Smooth muscle cell of the brain vasculature (primary cell): Measurements from ENCODE around the gene PIGC.
A peak's percentile ranks its signal among the peaks of the same experiment; 100 is the strongest.

Experiments used
- DNase-seq: peaks from one replicate; pipeline ENCODE4 v3.0.0-alpha.2; 2012; ENCODE audit warnings: low read depth, low spot score

PIGC gene

DNA sequence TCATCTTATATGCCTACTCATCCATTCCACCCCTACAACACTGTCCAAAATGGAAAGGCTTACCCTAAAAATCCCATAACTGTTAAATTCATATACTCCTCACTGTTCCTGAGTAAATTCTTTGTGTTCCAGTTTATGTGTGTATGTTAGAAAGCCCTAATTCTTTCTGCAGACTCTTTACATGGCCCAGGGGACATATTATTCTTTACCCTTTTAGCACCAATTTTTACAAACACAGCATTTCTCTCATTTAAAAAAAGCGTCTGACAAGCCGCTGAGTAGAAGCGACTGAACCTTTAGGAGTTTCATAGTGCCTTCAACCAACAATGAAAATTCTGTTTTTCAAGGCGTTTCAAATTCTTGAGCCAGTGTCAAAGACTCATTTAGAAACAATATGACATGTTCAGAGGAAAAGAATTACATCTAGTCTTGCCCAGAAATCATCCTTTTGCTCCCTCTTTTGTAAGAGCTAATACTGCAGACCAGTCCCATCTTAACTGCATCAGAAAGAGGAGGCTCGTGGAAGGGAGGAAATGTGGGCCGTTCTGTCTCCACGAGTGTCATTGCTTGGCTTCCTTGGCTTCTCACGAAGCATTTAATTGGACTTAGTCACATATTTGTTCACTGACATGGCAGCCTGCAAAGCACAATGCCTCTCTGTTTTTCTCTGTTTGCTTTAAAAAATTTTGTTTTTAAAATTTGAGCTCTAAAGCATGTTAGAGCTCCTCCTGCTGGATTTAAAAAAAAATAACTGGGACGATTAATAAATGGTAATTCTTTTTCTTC, 44.7 kb downstream of the PIGC start:
- DNase-seq = peak; percentile 56

DNA sequence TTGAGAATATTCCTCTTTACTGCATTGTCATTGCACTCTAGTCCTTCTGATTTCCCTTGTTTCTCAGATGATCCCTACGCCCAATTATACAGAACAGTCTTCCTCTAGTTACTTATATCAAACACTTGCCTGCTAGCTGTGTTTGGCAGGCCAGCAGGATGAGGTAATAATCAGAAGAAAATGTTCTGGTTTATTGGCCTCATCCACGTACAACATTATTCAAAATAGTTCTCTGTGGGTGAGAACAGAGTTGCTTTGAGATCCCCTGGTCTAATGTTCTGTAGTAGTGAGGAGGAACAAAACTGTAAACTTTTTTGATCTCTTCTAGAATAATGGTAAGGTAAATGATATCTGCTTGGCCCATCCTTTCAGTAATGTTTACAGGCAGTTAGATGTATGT, 45.7 kb downstream of the PIGC start:
- no peak for DNase-seq

DNA sequence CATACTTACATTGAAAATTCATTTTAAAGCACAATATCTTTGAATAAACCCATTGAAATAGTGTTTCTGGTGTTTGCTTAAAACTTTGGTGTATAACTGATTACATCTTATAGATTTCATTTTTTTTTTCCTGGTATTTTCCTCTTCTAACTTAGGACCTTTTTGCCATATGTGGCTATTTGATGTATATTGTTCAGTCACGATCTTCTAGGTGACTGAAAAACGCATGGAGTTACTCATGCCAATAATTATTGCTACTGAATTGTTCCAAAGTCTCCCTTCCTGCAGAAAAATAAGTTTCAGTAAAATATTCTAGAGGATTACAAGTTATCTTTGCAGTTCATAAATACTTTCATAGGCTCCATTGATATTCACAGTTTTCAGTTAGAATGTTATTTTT, 46.2 kb downstream of the PIGC start:
- no peak for DNase-seq

DNA sequence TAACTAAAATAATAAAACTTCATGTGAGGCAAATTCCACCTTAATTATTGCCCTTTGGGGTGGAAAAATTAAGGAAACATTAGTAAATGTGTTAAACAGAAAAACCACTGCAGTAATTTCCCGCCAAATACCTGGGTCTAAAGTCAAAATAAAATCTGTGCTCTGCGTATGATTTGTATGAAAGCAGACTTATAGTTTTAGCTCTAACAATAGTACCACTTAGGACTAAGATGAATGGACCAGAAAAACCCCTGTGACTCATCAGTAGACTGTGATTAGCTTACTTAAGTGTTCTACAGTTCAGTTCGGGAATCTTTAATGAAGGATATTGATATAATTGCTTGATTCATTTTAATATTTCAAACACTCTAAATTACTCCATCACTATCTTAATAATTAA, 46.6 kb downstream of the PIGC start:
- no peak for DNase-seq

DNA sequence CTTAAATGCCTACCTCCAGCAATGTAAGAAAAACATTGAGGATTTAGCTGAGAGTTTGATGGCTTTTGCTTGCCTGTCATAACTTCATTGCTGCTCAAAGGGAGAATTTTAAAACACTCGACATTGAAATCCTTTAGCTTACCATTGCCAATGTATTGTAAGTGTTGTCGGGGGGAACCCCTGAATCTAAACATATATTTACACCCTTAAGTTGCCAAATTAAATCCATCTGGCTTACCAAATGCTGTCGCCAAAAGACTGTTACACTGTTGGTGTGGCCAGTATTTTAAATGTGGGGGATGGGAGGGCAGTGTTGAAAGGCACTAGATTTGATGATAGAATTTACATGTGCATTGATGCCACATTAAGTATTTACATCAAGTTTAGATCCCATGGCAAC, 48.3 kb downstream of the PIGC start:
- DNase-seq = no peak

DNA sequence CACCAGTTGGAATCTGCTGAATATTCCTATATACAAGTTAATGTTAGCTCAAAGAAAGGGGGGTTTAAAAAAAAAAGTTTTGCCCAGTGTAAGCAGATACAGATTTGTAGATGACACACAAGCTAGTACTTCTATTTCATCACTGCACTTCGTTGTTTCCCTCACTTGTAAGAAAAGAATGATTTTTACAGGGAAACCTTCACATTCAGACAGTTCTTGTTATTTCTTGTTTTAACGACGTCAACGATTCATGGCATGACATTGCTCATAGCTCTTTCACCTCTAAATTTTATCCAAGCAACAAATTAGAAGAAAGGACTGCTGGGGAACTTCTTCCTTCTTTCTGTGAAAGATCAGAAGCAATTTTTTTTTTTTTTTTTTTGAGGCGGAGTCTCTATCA, 49.1 kb downstream of the PIGC start:
- no peak for DNase-seq

DNA sequence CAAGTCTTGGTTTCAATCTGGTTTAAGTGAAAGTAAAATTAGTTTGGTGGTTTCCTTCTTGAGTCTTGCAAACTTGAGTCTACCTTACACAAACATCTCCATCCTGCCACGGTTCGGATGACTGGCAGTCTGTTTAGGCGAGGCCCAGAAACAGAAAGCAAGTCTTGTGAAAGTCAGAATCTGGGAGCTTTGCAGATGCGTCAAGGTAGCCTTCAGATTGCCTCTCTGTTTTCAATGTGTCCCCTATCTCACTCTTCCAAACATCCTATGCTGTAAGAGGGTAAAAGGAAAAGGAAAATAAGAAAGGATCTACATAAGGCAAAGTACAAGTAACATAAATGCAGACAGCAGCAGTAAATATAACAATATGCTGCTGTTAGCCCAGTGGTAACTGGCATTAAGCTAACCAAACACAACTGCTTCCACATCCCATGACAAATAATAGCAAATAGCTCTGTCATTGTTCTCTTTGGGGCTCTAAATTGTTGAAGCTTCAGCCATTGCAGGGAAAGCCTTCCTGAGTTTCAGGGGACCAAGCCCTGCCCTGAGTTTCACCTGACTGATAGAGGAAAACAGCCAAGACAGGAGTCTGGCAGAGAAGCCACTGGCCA, 49.6 kb downstream of the PIGC start:
- no peak for DNase-seq

DNA sequence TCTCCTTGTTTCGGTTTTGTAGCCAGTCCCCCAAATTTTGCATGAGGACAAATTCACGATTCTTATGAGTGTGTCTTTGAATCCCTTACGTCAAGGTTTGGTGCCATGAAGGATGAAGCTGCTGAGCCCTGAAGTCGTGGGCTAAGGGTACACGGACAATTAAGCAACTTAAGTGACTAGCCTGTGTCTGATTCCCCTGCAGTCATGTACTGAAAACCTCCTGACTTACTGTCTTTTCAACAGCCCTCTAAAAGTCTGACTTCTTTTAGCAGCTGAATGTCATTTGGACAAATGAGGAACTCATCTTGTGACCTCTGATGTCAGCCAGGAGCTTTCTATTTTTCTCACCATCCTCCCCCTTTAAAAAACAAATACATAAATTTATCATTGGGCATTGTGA, 50.5 kb downstream of the PIGC start:
- DNase-seq = no peak

DNA sequence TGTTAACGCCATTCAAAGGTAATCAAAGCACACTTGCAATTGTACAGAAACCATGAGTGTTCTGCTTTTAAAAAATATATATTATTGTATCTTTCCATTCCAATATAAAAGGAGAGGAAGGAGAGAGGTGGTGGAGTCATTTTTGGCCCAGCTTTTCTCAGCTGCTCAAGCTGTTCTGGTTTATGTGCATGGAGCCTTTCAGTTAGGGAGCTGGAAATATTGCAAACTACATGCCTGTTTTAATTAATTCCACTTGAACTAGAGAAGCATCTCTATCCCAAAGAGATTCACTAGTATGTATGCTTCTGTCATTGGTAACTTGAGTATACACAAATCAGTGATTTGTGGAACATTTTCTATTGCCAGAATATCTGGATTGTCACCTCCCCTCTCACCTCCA, 51.9 kb downstream of the PIGC start:
- DNase-seq = no peak
